ENCODE measurements around the gene SPATA2. TPM values are rescaled to one million over a fixed set of nuclear protein-coding genes. Genes with fewer than 3 reads are reported as not detected.

The SPATA2 gene
- total and polyA plus RNA-seq, 2 of the 13 experiments (the other 11 are each of a cell fraction or from before 2014, with no cell fraction given) = 3.2 to 8.7 TPM

- no peak for TF ChIP-seq BRF2 (CRISPR knock-in tag; IDR thresholded peaks at IDR 0.05)
- no peak for TF ChIP-seq NCOA5 (CRISPR knock-in tag; IDR thresholded peaks at IDR 0.05)
- TF ChIP-seq RORA (CRISPR knock-in tag; IDR thresholded peaks at IDR 0.05) = no peak
- TF ChIP-seq FOSL2 (CRISPR knock-in tag; IDR thresholded peaks at IDR 0.05) = peak; percentile 50
- TF ChIP-seq ETV6 (CRISPR knock-in tag; conservative IDR thresholded peaks at IDR 0.05) = peak; percentile 94
- no peak; the same call in 1 of the 2 replicates for TF ChIP-seq ZNF724P (CRISPR knock-in tag; IDR thresholded peaks at IDR 0.05; ENCODE audit: borderline replicate concordance)
- TF ChIP-seq ZBTB8A (CRISPR knock-in tag; IDR thresholded peaks at IDR 0.05; ENCODE audit: borderline replicate concordance, low read depth) = no peak
- no peak for TF ChIP-seq ZNF552 (CRISPR knock-in tag; IDR thresholded peaks at IDR 0.05; ENCODE audit: borderline replicate concordance)
- peak; percentile 68 for TF ChIP-seq FOXO1 (CRISPR knock-in tag; IDR thresholded peaks at IDR 0.05)
- peak; percentile 71 for TF ChIP-seq HOMEZ (CRISPR knock-in tag; IDR thresholded peaks at IDR 0.05; ENCODE audit: low read depth)
- TF ChIP-seq CAMTA2 (CRISPR knock-in tag; IDR thresholded peaks at IDR 0.05; ENCODE audit: borderline replicate concordance) = no peak
- peak; percentile 75; the same call in 1 of the 2 replicates for TF ChIP-seq ZFP90 (CRISPR knock-in tag; IDR thresholded peaks at IDR 0.05; ENCODE audit: borderline replicate concordance)
- peak; percentile 89 for TF ChIP-seq ZHX2 (IDR thresholded peaks at IDR 0.05; ENCODE audit: low read depth)
- TF ChIP-seq ZHX2 (CRISPR knock-in tag; IDR thresholded peaks at IDR 0.05; ENCODE audit: borderline replicate concordance) = no peak
- 0 out of 2 replicates have a peak, but pooled peaks have one; percentile 29 for TF ChIP-seq ATF5 (CRISPR knock-in tag; IDR thresholded peaks at IDR 0.05; ENCODE audit: low read depth)
- TF ChIP-seq JUND (CRISPR knock-in tag; IDR thresholded peaks at IDR 0.05) = no peak
- TF ChIP-seq PHF21A (CRISPR knock-in tag; IDR thresholded peaks at IDR 0.05) = no peak; the same call in 1 of the 2 replicates
- no peak for TF ChIP-seq CENPBD1 (CRISPR knock-in tag; IDR thresholded peaks at IDR 0.05; ENCODE audit: borderline replicate concordance, low read depth)
- TF ChIP-seq ZNF446 (CRISPR knock-in tag; IDR thresholded peaks at IDR 0.05) = no peak
- TF ChIP-seq ZFP62 (CRISPR knock-in tag; IDR thresholded peaks at IDR 0.05) = no peak
Measured at GRCh38 chr20:49936153-49937026, 21.1 kb upstream of the SPATA2 start, which contains the start of gene RNF114 (continued).

All from HepG2 (cell line).